Measurements from ENCODE around the gene FBXL19.

The FBXL19 gene

GRCh38 chr16:30934827-30935557 lies 11.6 kb downstream of the FBXL19 start:
- H3K27ac ChIP-seq (ENCODE audit: extremely low read depth, low read depth, low read length), result no peak overlapping the region
- CTCF ChIA-PET, result interaction anchor here (0.6 to 3.8 kb wide), 22 partner anchors 7 to 935 kb away, joined by 3 to 26 read pairs (median 4); partner anchors contain the start of gene HSD3B7
- no peaks in the 10 kb centered on the region for H3K4me1 ChIP-seq (ENCODE audit: control insufficient read depth, insufficient read depth, low read length)
- TF ChIP-seq GLI2 (tag by site-specific recombination; IDR thresholded peaks at IDR 0.05; ENCODE audit: borderline replicate concordance, low read depth) (no peak), ZNF561 (tag by site-specific recombination; IDR thresholded peaks at IDR 0.05; ENCODE audit: borderline replicate concordance) (no peak), ATF2 (tag by site-specific recombination; IDR thresholded peaks at IDR 0.05; ENCODE audit: low read depth) (0 out of 2 replicates have a peak, but pooled peaks have one; percentile 7), ZNF16 (tag by site-specific recombination; IDR thresholded peaks at IDR 0.05; ENCODE audit: low read depth) (no peak), ZNF433 (tag by site-specific recombination; IDR thresholded peaks at IDR 0.05; ENCODE audit: low read depth) (no peak), ZNF747 (tag by site-specific recombination; IDR thresholded peaks at IDR 0.05) (no peak), ZSCAN16 (tag by site-specific recombination; IDR thresholded peaks at IDR 0.05) (no peak), ZNF560 (tag by site-specific recombination; IDR thresholded peaks at IDR 0.05; ENCODE audit: borderline replicate concordance) (no peak), ZNF623 (tag by site-specific recombination; IDR thresholded peaks at IDR 0.05) (no peak), ZNF404 (tag by site-specific recombination; IDR thresholded peaks at IDR 0.05) (no peak), ZNF140 (tag by site-specific recombination; IDR thresholded peaks at IDR 0.05) (no peak), KLF7 (tag by site-specific recombination; IDR thresholded peaks at IDR 0.05; ENCODE audit: borderline replicate concordance) (no peak), IKZF3 (tag by site-specific recombination; IDR thresholded peaks at IDR 0.05) (no peak), ZNF146 (tag by site-specific recombination; IDR thresholded peaks at IDR 0.05) (no peak), ZNF510 (tag by site-specific recombination; IDR thresholded peaks at IDR 0.05; ENCODE audit: insufficient replicate concordance) (no peak), ZNF624 (tag by site-specific recombination; IDR thresholded peaks at IDR 0.05) (no peak), ZNF23 (tag by site-specific recombination; IDR thresholded peaks at IDR 0.05; ENCODE audit: borderline replicate concordance) (no peak), ZNF701 (tag by site-specific recombination; IDR thresholded peaks at IDR 0.05) (no peak), ZNF2 (tag by site-specific recombination; IDR thresholded peaks at IDR 0.05) (peak; percentile 31; the same call in 1 of the 2 replicates), ZNF549 (tag by site-specific recombination; IDR thresholded peaks at IDR 0.05) (no peak), ZNF354C (tag by site-specific recombination; IDR thresholded peaks at IDR 0.05; ENCODE audit: borderline replicate concordance, low read depth) (no peak), SCRT1 (tag by site-specific recombination; IDR thresholded peaks at IDR 0.05; ENCODE audit: borderline replicate concordance) (no peak), ZFP41 (tag by site-specific recombination; IDR thresholded peaks at IDR 0.05; ENCODE audit: borderline replicate concordance) (no peak), ZNF391 (tag by site-specific recombination; IDR thresholded peaks at IDR 0.05; ENCODE audit: borderline replicate concordance, low read depth) (no peak; the same call in 1 of the 2 replicates), KLF17 (tag by site-specific recombination; IDR thresholded peaks at IDR 0.05) (no peak), PRDM1 (tag by site-specific recombination; IDR thresholded peaks at IDR 0.05) (peak; percentile 86), ZNF776 (tag by site-specific recombination; IDR thresholded peaks at IDR 0.05; ENCODE audit: borderline replicate concordance) (no peak), ZNF664 (tag by site-specific recombination; IDR thresholded peaks at IDR 0.05) (no peak), ZBTB17 (tag by site-specific recombination; IDR thresholded peaks at IDR 0.05) (peak; percentile 75), ZNF529 (tag by site-specific recombination; IDR thresholded peaks at IDR 0.05; ENCODE audit: insufficient replicate concordance) (no peak), SP3 (tag by site-specific recombination; IDR thresholded peaks at IDR 0.05) (no peak), ZBTB48 (tag by site-specific recombination; IDR thresholded peaks at IDR 0.05) (peak; percentile 87), GLIS1 (tag by site-specific recombination; IDR thresholded peaks at IDR 0.05) (no peak)

More at GRCh38 chr16:30934827-30935557, 11.6 kb downstream of the FBXL19 start:
- Histone ChIP-seq H3K4me3 (ENCODE audit: low read depth, low read length) (no peak overlapping the region), H3K36me3 (ENCODE audit: control insufficient read depth in 2 of 2, insufficient read depth in 1 of 2, low read length in 2 of 2) (peaks cover 15 to 81% of the 10 kb centered on the region in 2 experiments; a peak in 2 of 3 replicates), H3K9me3 (ENCODE audit: control insufficient read depth, insufficient read depth, low read depth, low read length) (no peaks in the 10 kb centered on the region)
- POLR2A ChIA-PET, result interaction anchor here (0.6 to 1.1 kb wide), 2 partner anchors 26 to 89 kb away, joined by 3 read pairs; no protein-coding TSS in a partner anchor
